Testis (tissue), 3 donors: ENCODE results near the gene SORT1. TPM values are rescaled to one million over a fixed set of nuclear protein-coding genes. Genes with fewer than 3 reads are reported as not detected.

ENCODE experiments used
- DNase-seq: peaks from one replicate; pipeline ENCODE4 v3.0.0-alpha.2; 2019
- H3K27ac ChIP-seq, 2 donors: fragments of 200-600 bp; sonication (generic); one replicate each; pipeline ENCODE4 v1.5.1; 2019
- H3K27me3 ChIP-seq: fragments of 200-600 bp; sonication (generic); one replicate; pipeline ENCODE4 v1.5.1; 2019
- H3K36me3 ChIP-seq: fragments of 200-600 bp; sonication (generic); one replicate; pipeline ENCODE4 v1.5.1; 2017; ENCODE audit warnings: low read depth; ENCODE audit errors: missing control alignments
- H3K4me1 ChIP-seq: fragments of 200-600 bp; sonication (generic); one replicate; pipeline ENCODE4 v1.5.1; 2019
- H3K4me3 ChIP-seq, 2 donors: fragments of 200-600 bp; sonication (generic); one replicate each; pipeline ENCODE4 v1.5.1; 2017 to 2019
- H3K9me3 ChIP-seq: fragments of 200-600 bp; sonication (generic); one replicate; pipeline ENCODE4 v1.5.1; 2017
- CTCF ChIP-seq, 3 experiments: fragments of 450-650 bp in 2 of 3; fragments of 200-600 bp in 1 of 3; sonication (generic) in 1 of 3; IDR thresholded peaks; one replicate each; pipeline ENCODE4 v1.5.1; 2016 to 2019; ENCODE audit warnings: antibody characterized with exemption in 3 of 3, mild to moderate bottlenecking in 2 of 3, moderate library complexity in 1 of 3
- POLR2A ChIP-seq: fragments of 450-650 bp; IDR thresholded peaks from one replicate; pipeline ENCODE4 v1.6.1; 2017; ENCODE audit warnings: antibody characterized with exemption, mild to moderate bottlenecking, moderate library complexity
- WGBS, 2 donors: methylation state at CpG; one replicate each; pipeline ENCODE4 v1.1.5; 2018; 5-methylcytosine and 5-hydroxymethylcytosine counted together
- intact Hi-C: fragments of 100-400 bp; cut with DNase I; formaldehyde crosslinking; loops from one replicate; pipeline ENCODE4 v1.15.1; 2023; ENCODE audit warnings: low total_unique reads
- polyA plus RNA-seq: library from polyadenylated mRNA; stranded (reverse); fragments of 350-450 nt; fragmentation: Illumina TruSeq; extraction: RNeasy Lipid Tissue Mini Kit (QIAGEN cat#74804); gene quantifications from one replicate; pipeline ENCODE4 v1.2.3, GENCODE V29; 2014; ENCODE audit warnings: low read depth, low replicate concordance; ENCODE audit not compliant: insufficient read depth
- total RNA-seq, 2 donors: library from RNA; depleted of rRNA; stranded (reverse); fragments of >200 nt; gene quantifications; one replicate each; pipeline ENCODE4 v1.2.3, GENCODE V29; 2016

Gene SORT1
- total and polyA plus RNA-seq, 3 donors from 2014 or later, result 110 to 212 (median 174) TPM

- Histone ChIP-seq H3K36me3 (no peaks in the 10 kb centered on the region), H3K27ac (no peak overlapping the region), H3K27me3 (no peaks in the 10 kb centered on the region), H3K4me1 (no peaks in the 10 kb centered on the region), H3K9me3 (no peaks in the 10 kb centered on the region), H3K4me3 (no peak overlapping the region)
- intact Hi-C loops, result no loop called here
- TF ChIP-seq CTCF (IDR thresholded peaks at IDR 0.05) (no peak), POLR2A (no peak)
- DNase-seq, result no peak
- WGBS, 2 donors, result 79 to 87% methylated on average over 5 of the region's 5 CpGs
Measured at GRCh38 chr1:109351457-109351856, 46.3 kb downstream of the SORT1 start.

- 90 to 95% methylated on average over 1 of the region's 1 CpG for WGBS, 2 donors
- intact Hi-C loops, result no loop called here
- Histone ChIP-seq H3K9me3 (no peaks in the 10 kb centered on the region), H3K27me3 (no peaks in the 10 kb centered on the region), H3K4me1 (no peaks in the 10 kb centered on the region), H3K4me3 (no peak overlapping the region), H3K27ac (no peak overlapping the region), H3K36me3 (no peaks in the 10 kb centered on the region)
- DNase-seq, result no peak
- no peak for TF ChIP-seq CTCF (IDR thresholded peaks at IDR 0.05)
- no peak for TF ChIP-seq POLR2A
Measured at GRCh38 chr1:109350655-109351054, 47.1 kb downstream of the SORT1 start.

GRCh38 chr1:109350182-109350581, 47.5 kb downstream of the SORT1 start:
- 91 to 96% methylated on average over 4 of the region's 4 CpGs for WGBS, 2 donors
- no peaks in the 10 kb centered on the region for H3K27me3 ChIP-seq
- H3K27ac ChIP-seq, result no peak overlapping the region
- no peaks in the 10 kb centered on the region for H3K36me3 ChIP-seq
- no peaks in the 10 kb centered on the region for H3K4me1 ChIP-seq
- no peak overlapping the region for H3K4me3 ChIP-seq
- intact Hi-C loops, result no loop called here
- H3K9me3 ChIP-seq, result no peaks in the 10 kb centered on the region
- no peak for TF ChIP-seq POLR2A
- TF ChIP-seq CTCF (IDR thresholded peaks at IDR 0.05), result no peak
- no peak for DNase-seq

- DNase-seq, result no peak
- intact Hi-C loops, result no loop called here
- no peak overlapping the region for H3K4me3 ChIP-seq
- H3K9me3 ChIP-seq, result no peaks in the 10 kb centered on the region
- no peaks in the 10 kb centered on the region for H3K36me3 ChIP-seq
- H3K27ac ChIP-seq, result no peak overlapping the region
- H3K4me1 ChIP-seq, result peaks cover 5% of the 10 kb centered on the region
- TF ChIP-seq POLR2A (no peak), CTCF (IDR thresholded peaks at IDR 0.05) (no peak)
- WGBS, 2 donors, result 96 to 97% methylated on average over 6 of the region's 6 CpGs
- H3K27me3 ChIP-seq, result no peaks in the 10 kb centered on the region
Measured at GRCh38 chr1:109347511-109347910, 50.2 kb downstream of the SORT1 start.
